ENCODE measurements around the gene SUPT5H.

SUPT5H gene

DNA sequence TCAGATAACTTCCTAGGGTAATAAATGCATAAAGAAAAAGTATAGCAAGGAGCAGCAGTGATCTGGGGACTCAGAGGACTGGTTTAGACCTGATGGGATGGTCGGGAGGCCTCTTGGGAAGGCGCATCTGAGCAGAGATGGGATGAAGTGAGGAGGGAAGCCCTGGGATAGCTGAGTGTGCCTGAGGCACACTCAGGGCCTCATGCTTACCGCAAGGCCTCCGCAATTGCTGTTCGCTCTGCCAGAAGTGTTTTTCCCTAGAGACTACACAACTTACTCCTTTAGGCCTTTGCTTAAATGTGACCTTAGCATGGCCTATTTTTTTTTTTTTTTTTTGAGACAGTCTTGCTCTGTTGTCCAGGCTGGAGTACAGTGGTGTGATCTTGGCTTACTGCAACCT lies 49.3 kb downstream of the SUPT5H start:
- Histone ChIP-seq H3F3A (ENCODE audit: insufficient read depth) (0 out of 2 replicates have a peak, but pooled peaks cover 3% of the 10 kb centered on the region), H3K9me3 (ENCODE audit: insufficient read depth, low read length) (no peaks in the 10 kb centered on the region), H3K27me3 (ENCODE audit: low read length) (no peaks in the 10 kb centered on the region), H3K27ac (ENCODE audit: low read depth, low read length) (no peak overlapping the region), H3K36me3 (ENCODE audit: low read length) (no peaks in the 10 kb centered on the region), H3K4me3 (ENCODE audit: insufficient read depth, low read length, poor library complexity, severe bottlenecking) (no peak overlapping the region), H4K20me1 (ENCODE audit: low read depth, low read length) (no peaks in the 10 kb centered on the region), H3K9me2 (replicated peaks; ENCODE audit: insufficient read depth, low read length) (no peaks in the 10 kb centered on the region), H3K4me2 (ENCODE audit: low read depth, low read length, poor library complexity, severe bottlenecking) (no peak overlapping the region), H3K9ac (ENCODE audit: low read length) (no peak overlapping the region), H2AFZ (ENCODE audit: low read depth, low read length, severe bottlenecking) (no peak overlapping the region), H3K79me2 (ENCODE audit: insufficient read depth, low read length) (no peaks in the 10 kb centered on the region)
- TF ChIP-seq, protein P1, sequence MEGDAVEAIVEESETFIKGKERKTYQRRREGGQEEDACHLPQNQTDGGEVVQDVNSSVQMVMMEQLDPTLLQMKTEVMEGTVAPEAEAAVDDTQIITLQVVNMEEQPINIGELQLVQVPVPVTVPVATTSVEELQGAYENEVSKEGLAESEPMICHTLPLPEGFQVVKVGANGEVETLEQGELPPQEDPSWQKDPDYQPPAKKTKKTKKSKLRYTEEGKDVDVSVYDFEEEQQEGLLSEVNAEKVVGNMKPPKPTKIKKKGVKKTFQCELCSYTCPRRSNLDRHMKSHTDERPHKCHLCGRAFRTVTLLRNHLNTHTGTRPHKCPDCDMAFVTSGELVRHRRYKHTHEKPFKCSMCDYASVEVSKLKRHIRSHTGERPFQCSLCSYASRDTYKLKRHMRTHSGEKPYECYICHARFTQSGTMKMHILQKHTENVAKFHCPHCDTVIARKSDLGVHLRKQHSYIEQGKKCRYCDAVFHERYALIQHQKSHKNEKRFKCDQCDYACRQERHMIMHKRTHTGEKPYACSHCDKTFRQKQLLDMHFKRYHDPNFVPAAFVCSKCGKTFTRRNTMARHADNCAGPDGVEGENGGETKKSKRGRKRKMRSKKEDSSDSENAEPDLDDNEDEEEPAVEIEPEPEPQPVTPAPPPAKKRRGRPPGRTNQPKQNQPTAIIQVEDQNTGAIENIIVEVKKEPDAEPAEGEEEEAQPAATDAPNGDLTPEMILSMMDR (IDR thresholded peaks at IDR 0.05; ENCODE audit: insufficient read depth, low read length, poor library complexity, severe bottlenecking), result no peak
- TF ChIP-seq EZH2phosphoT487 (conservative IDR thresholded peaks at IDR 0.05; ENCODE audit: low read length), result no peak

DNA sequence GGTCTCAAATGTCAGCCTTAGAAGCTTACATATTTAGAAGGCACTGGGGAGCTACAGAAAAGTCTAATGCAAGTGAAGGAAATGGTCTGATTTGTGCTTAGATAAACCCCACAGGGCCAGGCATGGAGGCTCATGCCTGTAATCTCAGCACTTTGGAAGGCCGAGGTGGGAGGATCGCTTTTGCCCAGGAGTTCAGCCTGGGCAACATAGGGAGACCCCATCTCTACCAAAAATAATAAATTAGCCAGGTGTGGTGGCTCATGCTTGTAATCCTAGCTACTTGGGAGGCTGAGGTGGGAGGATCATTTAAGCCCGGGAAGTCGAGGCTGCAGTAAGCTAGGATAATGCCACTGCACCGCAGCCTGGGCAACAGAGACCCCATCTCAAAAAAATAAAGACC lies 50.7 kb downstream of the SUPT5H start:
- no peaks in the 10 kb centered on the region for H4K20me1 ChIP-seq (ENCODE audit: low read depth, low read length)
- H3K27me3 ChIP-seq (ENCODE audit: low read length), result no peaks in the 10 kb centered on the region
- H3K36me3 ChIP-seq (ENCODE audit: low read length), result no peaks in the 10 kb centered on the region
- no peak overlapping the region for H3K4me2 ChIP-seq (ENCODE audit: low read depth, low read length, poor library complexity, severe bottlenecking)
- H3F3A ChIP-seq (ENCODE audit: insufficient read depth), result 0 out of 2 replicates have a peak, but pooled peaks cover 3% of the 10 kb centered on the region
- H3K79me2 ChIP-seq (ENCODE audit: insufficient read depth, low read length), result no peaks in the 10 kb centered on the region
- H3K4me3 ChIP-seq (ENCODE audit: insufficient read depth, low read length, poor library complexity, severe bottlenecking), result no peak overlapping the region
- H2AFZ ChIP-seq (ENCODE audit: low read depth, low read length, severe bottlenecking), result no peak overlapping the region
- H3K27ac ChIP-seq (ENCODE audit: low read depth, low read length), result no peak overlapping the region
- H3K9me2 ChIP-seq (replicated peaks; ENCODE audit: insufficient read depth, low read length), result no peaks in the 10 kb centered on the region
- no peak for TF ChIP-seq EZH2phosphoT487 (conservative IDR thresholded peaks at IDR 0.05; ENCODE audit: low read length)
- TF ChIP-seq, protein P1 (IDR thresholded peaks at IDR 0.05; ENCODE audit: insufficient read depth, low read length, poor library complexity, severe bottlenecking), result no peak
- H3K9ac ChIP-seq (ENCODE audit: low read length), result no peak overlapping the region
- H3K9me3 ChIP-seq (ENCODE audit: insufficient read depth, low read length), result no peaks in the 10 kb centered on the region

DNA sequence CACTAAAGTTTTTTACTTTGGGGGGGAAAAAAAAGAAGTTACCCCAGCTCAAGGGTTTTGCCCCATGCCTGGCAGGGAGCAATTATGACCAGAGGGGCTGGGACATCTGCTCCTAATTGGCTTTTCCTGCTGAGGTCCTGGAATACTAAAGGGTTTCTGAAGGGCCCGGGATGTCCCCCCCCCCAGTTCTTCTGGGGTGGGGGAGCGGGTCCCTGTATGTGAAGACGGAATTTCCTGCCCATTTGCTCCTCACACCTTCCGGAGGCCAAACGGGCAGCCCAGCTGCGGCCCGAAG lies 52.3 kb downstream of the SUPT5H start:
- no peak for TF ChIP-seq EZH2phosphoT487 (conservative IDR thresholded peaks at IDR 0.05; ENCODE audit: low read length)
- TF ChIP-seq, protein P1 (IDR thresholded peaks at IDR 0.05; ENCODE audit: insufficient read depth, low read length, poor library complexity, severe bottlenecking), result peak; percentile 33
- Histone ChIP-seq H4K20me1 (ENCODE audit: low read depth, low read length) (no peaks in the 10 kb centered on the region), H3K9me3 (ENCODE audit: insufficient read depth, low read length) (no peaks in the 10 kb centered on the region), H3K9ac (ENCODE audit: low read length) (no peak overlapping the region), H3K27me3 (ENCODE audit: low read length) (no peaks in the 10 kb centered on the region), H3K9me2 (replicated peaks; ENCODE audit: insufficient read depth, low read length) (no peaks in the 10 kb centered on the region), H3K4me2 (ENCODE audit: low read depth, low read length, poor library complexity, severe bottlenecking) (peak overlapping the region; percentile 42), H2AFZ (ENCODE audit: low read depth, low read length, severe bottlenecking) (no peak overlapping the region), H3F3A (ENCODE audit: insufficient read depth) (0 out of 2 replicates have a peak, but pooled peaks cover 3% of the 10 kb centered on the region), H3K36me3 (ENCODE audit: low read length) (no peaks in the 10 kb centered on the region), H3K4me3 (ENCODE audit: insufficient read depth, low read length, poor library complexity, severe bottlenecking) (no peak overlapping the region), H3K79me2 (ENCODE audit: insufficient read depth, low read length) (no peaks in the 10 kb centered on the region), H3K27ac (ENCODE audit: low read depth, low read length) (no peak overlapping the region)
